ENCODE results near the gene ARR3.
A peak's percentile ranks its signal among the peaks of the same experiment; 100 is the strongest.

The ARR3 gene

GRCh38 chrX:70268034-70268433 is at the start of gene ARR3:
Gene ARR3 (plus strand): TSS chrX:70268334. CDS start chrX:70269386, 1,052 bp downstream.
- no peak for DNase-seq (ENCODE audit: low read depth)
- TF ChIP-seq, protein P1, sequence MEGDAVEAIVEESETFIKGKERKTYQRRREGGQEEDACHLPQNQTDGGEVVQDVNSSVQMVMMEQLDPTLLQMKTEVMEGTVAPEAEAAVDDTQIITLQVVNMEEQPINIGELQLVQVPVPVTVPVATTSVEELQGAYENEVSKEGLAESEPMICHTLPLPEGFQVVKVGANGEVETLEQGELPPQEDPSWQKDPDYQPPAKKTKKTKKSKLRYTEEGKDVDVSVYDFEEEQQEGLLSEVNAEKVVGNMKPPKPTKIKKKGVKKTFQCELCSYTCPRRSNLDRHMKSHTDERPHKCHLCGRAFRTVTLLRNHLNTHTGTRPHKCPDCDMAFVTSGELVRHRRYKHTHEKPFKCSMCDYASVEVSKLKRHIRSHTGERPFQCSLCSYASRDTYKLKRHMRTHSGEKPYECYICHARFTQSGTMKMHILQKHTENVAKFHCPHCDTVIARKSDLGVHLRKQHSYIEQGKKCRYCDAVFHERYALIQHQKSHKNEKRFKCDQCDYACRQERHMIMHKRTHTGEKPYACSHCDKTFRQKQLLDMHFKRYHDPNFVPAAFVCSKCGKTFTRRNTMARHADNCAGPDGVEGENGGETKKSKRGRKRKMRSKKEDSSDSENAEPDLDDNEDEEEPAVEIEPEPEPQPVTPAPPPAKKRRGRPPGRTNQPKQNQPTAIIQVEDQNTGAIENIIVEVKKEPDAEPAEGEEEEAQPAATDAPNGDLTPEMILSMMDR (IDR thresholded peaks at IDR 0.05; ENCODE audit: insufficient read depth, low read depth, low read length, missing control alignments): no peak
- H3K4me3 ChIP-seq (ENCODE audit: low read length): no peak within 1 kb of the TSS

GRCh38 chrX:70219938-70220764 is 48.0 kb upstream of the ARR3 start:
- TF ChIP-seq, protein P1 (IDR thresholded peaks at IDR 0.05; ENCODE audit: insufficient read depth, low read depth, low read length, missing control alignments): no peak
- peak; percentile 84 for DNase-seq (ENCODE audit: low read depth)
- no peak overlapping the region for H3K4me3 ChIP-seq (ENCODE audit: low read length)

GRCh38 chrX:70226048-70226447 is 42.1 kb upstream of the ARR3 start:
- TF ChIP-seq, protein P1 (IDR thresholded peaks at IDR 0.05; ENCODE audit: insufficient read depth, low read depth, low read length, missing control alignments): no peak
- no peak for DNase-seq (ENCODE audit: low read depth)
- no peak overlapping the region for H3K4me3 ChIP-seq (ENCODE audit: low read length)

DNA sequence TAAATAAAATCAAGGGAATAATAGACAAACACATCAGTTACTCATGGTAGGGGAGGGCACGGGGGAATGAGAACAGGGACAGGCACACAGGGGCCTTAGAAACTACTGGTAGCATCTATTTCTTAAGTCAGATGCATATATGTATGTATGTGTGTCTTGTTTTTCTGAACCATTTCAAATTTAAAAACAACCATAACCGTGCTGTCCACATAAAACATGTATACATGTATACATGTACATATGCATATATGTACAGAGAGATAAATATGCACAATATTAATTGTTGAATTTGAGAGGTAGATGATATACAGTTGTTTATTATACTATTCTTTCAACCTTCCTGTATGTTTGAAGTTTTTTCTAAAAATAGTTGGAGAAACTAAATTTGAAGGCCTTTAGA is 41.4 kb upstream of the ARR3 start:
- TF ChIP-seq, protein P1 (IDR thresholded peaks at IDR 0.05; ENCODE audit: insufficient read depth, low read depth, low read length, missing control alignments): no peak
- H3K4me3 ChIP-seq (ENCODE audit: low read length): no peak overlapping the region
- no peak for DNase-seq (ENCODE audit: low read depth)

GRCh38 chrX:70231666-70232065 is 36.5 kb upstream of the ARR3 start:
- TF ChIP-seq, protein P1 (IDR thresholded peaks at IDR 0.05; ENCODE audit: insufficient read depth, low read depth, low read length, missing control alignments): no peak
- no peak for DNase-seq (ENCODE audit: low read depth)
- H3K4me3 ChIP-seq (ENCODE audit: low read length): no peak overlapping the region

DNA sequence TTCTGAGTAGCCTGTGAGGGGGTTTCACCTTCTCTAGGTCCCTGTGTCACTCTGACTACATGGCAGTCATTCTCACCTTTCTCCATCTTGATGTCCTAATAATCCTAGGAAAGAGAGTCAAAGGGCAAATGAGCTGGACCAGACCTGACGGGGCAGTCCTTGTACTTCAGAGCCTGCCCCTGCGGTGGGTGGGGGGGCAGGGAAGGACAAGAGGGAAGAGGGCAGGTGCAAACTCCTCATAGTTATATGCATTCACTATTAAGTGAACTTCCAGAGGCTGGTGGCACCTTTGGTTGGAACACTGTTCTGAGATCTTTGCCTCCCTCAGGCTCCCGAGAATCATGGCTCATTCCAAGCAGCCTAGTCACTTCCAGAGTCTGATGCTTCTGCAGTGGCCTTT is 33.8 kb upstream of the ARR3 start, which contains the start of gene AWAT1:
Gene AWAT1, plus strand, starts transcription at position 301 of the 400 bp plus-strand sequence. Its CDS starts 41 bp downstream, at position 342.
- TF ChIP-seq, protein P1 (IDR thresholded peaks at IDR 0.05; ENCODE audit: insufficient read depth, low read depth, low read length, missing control alignments): no peak
- H3K4me3 ChIP-seq (ENCODE audit: low read length): no peak within 1 kb of the TSS
- DNase-seq (ENCODE audit: low read depth): no peak
